ENCODE results near the gene SNORC. TPM values are rescaled to one million over a fixed set of nuclear protein-coding genes. Genes with fewer than 3 reads are reported as not detected.

The SNORC gene
- total and polyA plus RNA-seq, 2 donors (not counting 1 experiment from before 2014, with no cell fraction given): 0.91 to 0.94 TPM

DNA sequence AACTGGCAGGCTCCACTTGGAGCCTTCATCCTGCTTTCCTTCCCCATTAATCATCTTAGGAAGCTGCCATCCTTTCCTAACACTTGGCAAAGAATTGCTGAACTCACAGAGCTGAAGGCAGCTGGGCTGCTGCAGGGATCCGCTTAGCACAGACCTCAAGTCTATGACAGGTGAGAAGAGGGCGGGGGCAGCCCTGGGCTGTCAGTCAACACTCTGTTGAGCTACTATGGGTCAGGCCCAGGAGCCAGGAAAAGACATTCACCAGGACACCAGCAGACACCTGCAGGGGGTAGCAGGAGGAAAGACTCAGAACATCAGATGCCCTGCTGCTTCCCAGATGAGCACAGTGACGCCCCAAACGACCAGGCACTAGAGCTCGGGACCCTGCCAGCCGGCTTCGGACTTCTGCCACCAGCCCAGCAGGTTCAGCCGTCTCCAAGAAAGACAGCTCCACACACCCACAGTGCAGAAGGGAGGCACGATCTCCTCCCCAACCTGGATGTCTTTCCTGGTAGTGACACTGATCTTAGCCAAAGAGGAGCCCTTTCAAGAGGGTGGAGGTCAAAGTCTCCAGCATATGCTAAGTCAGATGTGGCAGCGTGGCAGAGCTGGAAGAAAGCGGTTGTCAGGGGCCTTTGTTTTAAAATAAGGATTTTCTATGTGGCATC lies 55.2 kb downstream of the SNORC start:
- Mint-ChIP-seq H3K9me3 (ENCODE audit: insufficient read depth) (no peaks in the 10 kb centered on the region), H3K4me1 (peaks cover 15% of the 10 kb centered on the region), H3K27ac (no peak overlapping the region), H3K27me3 (peaks cover 46% of the 10 kb centered on the region), H3K4me3 (no peak overlapping the region)
- ChIA-PET POLR2A (interaction anchor here (0.7 kb wide), 1 partner anchor 31 kb away, joined by 3 read pairs; no protein-coding TSS in a partner anchor), CTCF (no interaction called here)
- Histone ChIP-seq H3K4me3 (ENCODE audit: control extremely low read depth in 1 of 5, extremely low read depth in 1 of 5, insufficient read depth in 1 of 5, low read depth in 2 of 5, low read length in 4 of 5) (no peak overlapping the region), H3K36me3 (replicated peaks in 1 of 2; ENCODE audit: control extremely low read depth in 1 of 2, control insufficient read depth in 1 of 2, extremely low read depth in 1 of 2, insufficient read depth in 2 of 2, low read length in 1 of 2) (no peaks in the 10 kb centered on the region), H4K20me1 (ENCODE audit: control insufficient read depth, insufficient read depth, low read length, poor library complexity, severe bottlenecking) (no peaks in the 10 kb centered on the region), H3K4me1 (ENCODE audit: control insufficient read depth in 2 of 2, insufficient read depth in 2 of 2, low read length in 2 of 2) (peaks cover 19 to 23% of the 10 kb centered on the region in 2 donors), H3K27me3 (replicated peaks in 1 of 4; ENCODE audit: control extremely low read depth in 1 of 4, control insufficient read depth in 3 of 4, insufficient read depth in 4 of 4, low read length in 3 of 4) (peaks cover 0 to 64% (median 26%) of the 10 kb centered on the region in 4 experiments), H3K27ac (ENCODE audit: low read length in 2 of 2) (no peak overlapping the region), H3K9ac (ENCODE audit: low read length) (no peak overlapping the region), H3K4me2 (replicated peaks; ENCODE audit: low read depth, low read length, poor library complexity, severe bottlenecking) (no peak overlapping the region), H2AFZ (ENCODE audit: insufficient read depth, low read depth, low read length, poor library complexity, severe bottlenecking) (no peak overlapping the region), H3K79me2 (ENCODE audit: control insufficient read depth, insufficient read depth, low read length) (no peaks in the 10 kb centered on the region), H3K9me3 (ENCODE audit: control extremely low read depth in 1 of 3, control insufficient read depth in 2 of 3, insufficient read depth in 1 of 3, low read length in 2 of 3) (peaks cover 1 to 11% (median 4%) of the 10 kb centered on the region in 3 donors)
- 47% methylated on average over 9 of the region's 11 CpGs for WGBS (ENCODE audit: insufficient coverage)
- intact Hi-C loops (cut with micrococcal nuclease): no loop called here
- ATAC-seq (ENCODE audit: low read depth): no peak
- no peak for TF ChIP-seq EZH2 (IDR thresholded peaks at IDR 0.05; ENCODE audit: borderline replicate concordance, insufficient read depth, low read depth, low read length, poor library complexity, severe bottlenecking)
- TF ChIP-seq, protein P1, sequence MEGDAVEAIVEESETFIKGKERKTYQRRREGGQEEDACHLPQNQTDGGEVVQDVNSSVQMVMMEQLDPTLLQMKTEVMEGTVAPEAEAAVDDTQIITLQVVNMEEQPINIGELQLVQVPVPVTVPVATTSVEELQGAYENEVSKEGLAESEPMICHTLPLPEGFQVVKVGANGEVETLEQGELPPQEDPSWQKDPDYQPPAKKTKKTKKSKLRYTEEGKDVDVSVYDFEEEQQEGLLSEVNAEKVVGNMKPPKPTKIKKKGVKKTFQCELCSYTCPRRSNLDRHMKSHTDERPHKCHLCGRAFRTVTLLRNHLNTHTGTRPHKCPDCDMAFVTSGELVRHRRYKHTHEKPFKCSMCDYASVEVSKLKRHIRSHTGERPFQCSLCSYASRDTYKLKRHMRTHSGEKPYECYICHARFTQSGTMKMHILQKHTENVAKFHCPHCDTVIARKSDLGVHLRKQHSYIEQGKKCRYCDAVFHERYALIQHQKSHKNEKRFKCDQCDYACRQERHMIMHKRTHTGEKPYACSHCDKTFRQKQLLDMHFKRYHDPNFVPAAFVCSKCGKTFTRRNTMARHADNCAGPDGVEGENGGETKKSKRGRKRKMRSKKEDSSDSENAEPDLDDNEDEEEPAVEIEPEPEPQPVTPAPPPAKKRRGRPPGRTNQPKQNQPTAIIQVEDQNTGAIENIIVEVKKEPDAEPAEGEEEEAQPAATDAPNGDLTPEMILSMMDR (IDR thresholded peaks at IDR 0.05): no peak
- no peak for DNase-seq

DNA sequence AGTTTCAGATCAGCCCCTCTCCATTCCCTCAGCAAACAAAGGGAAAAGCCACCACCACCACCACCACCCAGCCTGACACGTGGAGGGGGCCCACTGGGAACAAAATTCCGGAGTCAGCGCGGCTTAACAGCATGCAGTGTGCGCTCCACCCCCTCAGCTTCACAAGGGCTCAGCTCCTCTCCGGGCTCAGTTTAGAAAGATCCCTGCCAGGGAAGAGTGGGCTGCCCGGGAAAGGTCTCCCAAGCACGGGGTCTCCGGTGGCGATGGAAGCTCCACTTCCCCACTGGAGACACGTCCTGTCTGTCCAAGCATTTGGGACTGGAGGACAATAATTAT lies 55.7 kb downstream of the SNORC start:
- Histone ChIP-seq H3K27ac (ENCODE audit: low read length in 2 of 2) (no peak overlapping the region), H3K4me3 (ENCODE audit: control extremely low read depth in 1 of 5, extremely low read depth in 1 of 5, insufficient read depth in 1 of 5, low read depth in 2 of 5, low read length in 4 of 5) (no peak overlapping the region), H4K20me1 (ENCODE audit: control insufficient read depth, insufficient read depth, low read length, poor library complexity, severe bottlenecking) (no peaks in the 10 kb centered on the region), H3K9me3 (ENCODE audit: control extremely low read depth in 1 of 3, control insufficient read depth in 2 of 3, insufficient read depth in 1 of 3, low read length in 2 of 3) (peaks cover 1 to 10% (median 4%) of the 10 kb centered on the region in 3 donors), H3K9ac (ENCODE audit: low read length) (no peak overlapping the region), H3K27me3 (replicated peaks in 1 of 4; ENCODE audit: control extremely low read depth in 1 of 4, control insufficient read depth in 3 of 4, insufficient read depth in 4 of 4, low read length in 3 of 4) (peaks cover 0 to 63% (median 26%) of the 10 kb centered on the region in 4 experiments), H3K36me3 (replicated peaks in 1 of 2; ENCODE audit: control extremely low read depth in 1 of 2, control insufficient read depth in 1 of 2, extremely low read depth in 1 of 2, insufficient read depth in 2 of 2, low read length in 1 of 2) (no peaks in the 10 kb centered on the region), H3K4me1 (ENCODE audit: control insufficient read depth in 2 of 2, insufficient read depth in 2 of 2, low read length in 2 of 2) (peaks cover 19 to 23% of the 10 kb centered on the region in 2 donors), H3K4me2 (replicated peaks; ENCODE audit: low read depth, low read length, poor library complexity, severe bottlenecking) (no peak overlapping the region), H3K79me2 (ENCODE audit: control insufficient read depth, insufficient read depth, low read length) (no peaks in the 10 kb centered on the region), H2AFZ (ENCODE audit: insufficient read depth, low read depth, low read length, poor library complexity, severe bottlenecking) (no peak overlapping the region)
- Mint-ChIP-seq H3K9me3 (ENCODE audit: insufficient read depth) (no peaks in the 10 kb centered on the region), H3K27me3 (peaks cover 45% of the 10 kb centered on the region), H3K27ac (no peak overlapping the region), H3K4me1 (peaks cover 15% of the 10 kb centered on the region), H3K4me3 (no peak overlapping the region)
- ChIA-PET POLR2A (interaction anchor here (0.7 kb wide), 1 partner anchor 30 kb away, joined by 3 read pairs; no protein-coding TSS in a partner anchor), CTCF (no interaction called here)
- intact Hi-C loops (cut with micrococcal nuclease): no loop called here
- 19% methylated on average over 3 of the region's 11 CpGs for WGBS (ENCODE audit: insufficient coverage)
- ATAC-seq (ENCODE audit: low read depth) (no peak), DNase-seq (no peak)
- TF ChIP-seq, protein P1 (IDR thresholded peaks at IDR 0.05): no peak
- TF ChIP-seq EZH2 (IDR thresholded peaks at IDR 0.05; ENCODE audit: borderline replicate concordance, insufficient read depth, low read depth, low read length, poor library complexity, severe bottlenecking): no peak
